ENCODE results near the gene CCDC27.
"Not testable (repeated sequence)": the region's sequence is repeated elsewhere in the genome, so short reads cannot be mapped to it uniquely, and the experiment has no call there.

Gene CCDC27

DNA sequence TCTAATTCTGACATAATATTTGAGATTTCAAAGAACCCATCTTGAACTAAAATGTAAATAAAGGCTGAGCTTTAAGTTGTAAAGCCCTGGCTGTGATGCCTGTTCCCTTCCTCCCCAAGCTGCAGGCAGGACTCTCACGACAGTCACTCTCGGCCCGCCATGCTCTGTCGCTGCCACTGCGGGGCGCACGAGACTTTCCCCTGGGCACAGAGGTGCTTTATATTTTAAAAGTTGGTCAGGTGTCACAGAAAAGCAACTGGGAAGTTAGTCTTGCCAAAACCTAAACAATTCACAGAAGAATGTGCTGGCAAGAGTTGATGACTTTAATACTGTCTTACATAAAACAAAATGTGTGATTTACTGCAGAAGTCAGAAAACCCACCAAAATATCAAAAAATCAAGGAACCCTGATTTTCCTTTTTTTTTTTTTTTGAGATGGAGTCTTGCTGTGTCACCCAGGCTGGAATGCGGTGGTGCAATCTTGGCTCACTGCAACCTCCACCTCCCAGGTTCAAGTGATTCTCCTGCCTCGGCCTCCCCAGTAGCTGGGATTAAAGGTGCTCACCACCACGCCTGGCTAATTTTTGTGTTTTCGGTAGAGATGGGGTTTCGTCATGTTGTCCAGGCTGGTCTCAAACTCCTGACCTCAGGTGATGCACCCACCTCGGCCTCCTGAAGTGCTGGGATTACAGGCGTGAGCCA is 33.4 kb downstream of the CCDC27 start:
- no peak overlapping the region for H3K27ac ChIP-seq
- H3K4me3 ChIP-seq = no peak overlapping the region

DNA sequence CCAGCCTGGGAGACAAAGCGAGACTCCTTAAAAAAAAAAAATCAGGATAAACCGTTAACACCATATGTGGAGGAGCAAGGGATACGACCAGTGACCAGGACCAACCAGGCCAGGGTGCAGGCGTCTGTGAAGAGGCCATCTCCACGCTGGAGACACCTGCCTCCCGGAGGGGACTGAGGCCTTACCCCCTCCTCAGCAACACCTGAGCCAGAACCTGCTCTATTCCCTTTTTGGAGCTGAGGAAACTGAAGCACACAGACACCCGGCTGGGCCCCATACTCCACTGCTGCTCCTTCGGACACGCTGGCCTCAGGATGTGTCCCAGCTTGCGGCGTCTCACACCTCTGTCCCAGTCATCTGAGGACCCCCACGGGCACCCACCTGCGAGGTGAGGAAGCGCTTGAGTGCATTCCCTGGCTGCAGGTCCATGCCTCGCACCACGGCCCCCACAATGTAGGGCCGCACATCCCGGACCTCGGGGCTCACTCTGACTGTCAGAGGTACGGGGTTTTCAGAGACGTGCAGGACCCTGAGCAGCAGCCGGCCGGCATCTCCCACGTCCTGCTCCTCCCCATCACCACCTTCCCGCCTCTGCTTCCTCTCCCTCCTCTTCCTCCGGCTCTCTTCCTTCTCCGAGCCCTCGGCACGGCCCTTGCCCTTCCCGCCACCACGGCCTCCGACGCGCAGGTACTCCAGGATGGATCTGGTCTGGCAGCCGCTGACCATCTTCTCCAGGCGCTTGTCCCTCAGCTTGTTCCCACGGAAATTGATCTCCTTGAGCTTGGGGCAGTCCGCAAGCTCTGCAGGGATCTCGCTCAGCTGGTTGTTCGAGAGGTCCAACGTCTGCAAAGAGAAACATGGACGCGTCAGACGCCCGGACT is 34.5 kb downstream of the CCDC27 start:
- Histone ChIP-seq H3K27ac (no peak overlapping the region), H3K4me3 (no peak overlapping the region)

DNA sequence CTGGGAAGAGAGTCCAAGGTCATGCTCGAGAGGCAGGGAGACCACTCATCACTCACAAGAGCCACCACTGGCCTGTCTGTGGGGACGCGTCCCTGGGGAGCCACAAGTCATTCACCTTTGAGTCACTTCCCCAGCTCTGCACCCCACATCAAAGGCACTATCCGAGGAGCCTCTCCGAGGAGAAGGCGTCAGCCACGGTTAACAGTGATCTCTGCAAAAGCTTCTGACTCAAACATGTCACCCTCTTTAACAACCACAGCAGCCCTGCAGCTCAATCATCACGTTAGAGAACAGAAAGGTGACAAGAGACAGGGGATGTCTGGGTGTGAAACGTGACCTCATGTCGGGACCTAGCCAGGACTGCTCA is 35.1 kb downstream of the CCDC27 start:
- no peak overlapping the region for H3K4me3 ChIP-seq
- H3K27ac ChIP-seq = no peak overlapping the region

DNA sequence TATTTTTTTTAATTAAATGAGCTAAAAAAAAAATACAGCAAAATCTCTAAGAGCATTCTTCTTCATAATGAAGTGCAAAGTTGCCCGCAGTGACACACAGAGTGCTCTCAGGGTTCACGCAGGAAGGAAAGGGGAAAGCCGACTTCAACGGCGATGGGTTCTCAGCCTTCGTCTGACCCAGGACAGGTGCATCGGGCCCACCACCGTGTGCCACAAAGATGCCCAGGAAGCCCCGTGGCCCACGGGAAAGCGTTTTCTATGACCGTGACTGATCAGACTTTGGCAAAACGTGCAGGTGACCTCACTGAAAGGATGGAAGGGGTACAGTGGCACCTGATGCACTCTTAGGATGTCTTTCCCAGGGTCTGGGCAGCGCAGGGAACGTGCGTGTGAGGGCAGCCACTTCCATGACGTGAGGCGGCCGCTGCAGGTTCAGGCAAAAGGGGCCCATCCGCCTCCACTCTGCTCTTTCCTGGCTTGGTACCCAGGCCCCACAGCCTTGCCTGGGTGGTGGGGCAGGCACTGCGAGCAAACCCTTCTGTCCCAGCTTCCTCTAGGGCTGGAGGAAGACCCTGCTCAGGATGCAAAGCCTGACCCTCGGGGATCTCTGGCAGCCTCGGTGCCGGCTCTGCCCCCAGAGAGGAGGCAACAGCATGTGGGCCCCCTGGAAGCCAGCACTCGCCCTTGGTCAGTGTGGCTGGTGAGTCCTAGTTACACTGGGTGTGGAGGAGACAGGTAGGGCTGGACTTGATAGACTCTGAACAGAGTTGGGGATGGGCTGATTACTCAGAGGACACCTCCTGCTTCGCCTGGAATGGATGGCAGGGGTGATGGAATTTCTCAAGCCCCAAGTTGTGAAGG is 35.7 kb downstream of the CCDC27 start:
- H3K27ac ChIP-seq = peak overlapping the region in 2 of 21 experiments; percentile 29 to 37
- no peak overlapping the region for H3K4me3 ChIP-seq

DNA sequence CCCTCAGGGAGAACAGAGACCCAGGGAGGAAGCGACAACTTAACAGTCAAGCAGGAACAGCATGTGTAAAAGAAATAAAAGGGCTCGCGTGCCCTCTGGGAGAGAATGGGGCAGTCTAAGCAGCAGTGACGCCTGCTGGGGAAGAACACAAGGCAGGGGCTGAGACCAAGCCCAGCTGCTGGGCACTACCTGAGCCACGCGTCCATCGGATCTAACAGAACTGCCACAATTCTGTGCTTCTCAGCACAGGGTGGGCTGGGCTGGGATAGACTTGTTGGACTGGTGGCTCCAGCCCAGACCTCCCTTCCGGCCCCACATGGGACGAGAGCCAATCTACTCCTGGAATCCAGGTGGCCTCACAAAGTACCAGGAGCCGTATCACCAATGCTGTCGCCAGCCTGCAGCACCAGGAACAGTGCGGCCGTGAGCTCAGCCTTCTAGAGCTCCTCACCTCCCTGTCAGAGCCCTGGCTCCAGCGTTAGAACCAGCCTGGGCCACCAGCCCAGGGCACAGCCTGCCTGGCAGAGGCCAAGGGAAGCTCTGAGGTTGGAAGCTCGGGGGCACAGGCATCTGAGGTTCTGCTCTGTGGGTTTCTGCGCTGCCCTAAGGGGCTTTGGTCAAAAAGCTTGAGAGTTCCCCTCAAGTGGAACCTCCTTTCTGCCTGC is 36.6 kb downstream of the CCDC27 start:
- no peak overlapping the region for H3K27ac ChIP-seq
- no peak overlapping the region for H3K4me3 ChIP-seq

DNA sequence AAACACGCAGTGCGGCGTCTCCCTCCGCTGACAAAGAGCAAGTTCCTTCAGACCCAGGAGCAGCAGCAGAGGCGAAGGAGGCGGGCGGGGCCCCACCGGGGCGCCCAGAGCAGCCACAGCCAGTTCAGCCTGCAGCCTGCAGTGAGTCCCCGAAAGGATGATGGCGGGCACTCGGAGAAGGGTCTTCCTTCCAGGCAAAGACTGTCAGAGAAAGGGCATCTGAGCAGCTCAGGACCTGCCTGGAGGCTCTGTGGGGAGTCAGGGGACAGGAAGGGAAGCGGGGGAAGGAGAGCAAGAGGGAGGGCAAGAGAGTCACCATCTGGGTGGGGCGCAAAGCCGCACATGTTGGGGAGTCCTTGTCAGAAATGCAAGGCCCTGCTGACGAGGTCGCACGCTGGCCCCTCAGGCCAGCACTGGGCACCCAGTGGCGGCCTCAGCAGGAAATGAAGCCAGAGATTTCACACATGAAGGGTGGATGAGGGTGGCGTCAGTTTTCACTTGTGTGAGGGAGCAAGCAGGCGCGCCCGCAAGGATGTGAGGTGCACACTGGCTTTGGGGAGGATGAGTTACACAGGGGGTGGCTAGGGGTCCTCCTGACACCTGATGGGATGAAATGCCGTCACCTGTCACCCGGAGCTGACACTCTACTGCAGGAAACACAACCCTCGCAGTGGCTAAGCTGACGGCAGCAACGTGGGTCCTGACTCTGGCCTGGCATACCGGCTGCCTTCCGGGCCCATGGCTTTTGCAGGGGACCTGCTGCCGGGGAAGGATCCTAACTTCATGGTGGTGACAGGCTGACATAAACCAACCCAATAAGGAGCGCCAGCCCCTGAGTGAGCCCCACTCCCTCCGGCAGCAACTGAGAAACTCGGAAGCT is 37.4 kb downstream of the CCDC27 start:
- no peak overlapping the region for H3K4me3 ChIP-seq
- peak overlapping the region in 1 of 21 experiments; percentile 8 for H3K27ac ChIP-seq

DNA sequence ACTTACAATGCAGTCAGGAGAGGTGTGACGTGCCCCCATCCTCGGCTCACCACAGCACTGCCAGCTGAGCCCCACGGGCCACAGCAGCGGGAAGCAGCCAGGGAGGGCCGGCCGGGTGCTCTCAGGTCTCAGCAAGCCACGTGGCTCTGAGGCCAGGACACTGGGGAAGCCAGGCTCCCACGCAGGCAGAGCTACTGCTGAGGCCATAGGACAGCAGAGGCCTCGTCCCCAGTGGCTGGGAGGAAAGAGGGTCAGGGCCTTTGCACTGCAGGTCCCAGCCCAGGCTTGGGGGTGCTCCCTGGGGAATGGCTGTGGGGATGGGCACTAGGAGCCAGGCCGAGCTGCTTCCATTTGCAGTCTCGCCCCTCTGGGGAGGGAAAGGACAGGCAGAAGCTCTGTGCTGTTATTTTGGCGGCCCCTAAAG is 38.3 kb downstream of the CCDC27 start:
- no peak overlapping the region for H3K4me3 ChIP-seq
- H3K27ac ChIP-seq = no peak overlapping the region

DNA sequence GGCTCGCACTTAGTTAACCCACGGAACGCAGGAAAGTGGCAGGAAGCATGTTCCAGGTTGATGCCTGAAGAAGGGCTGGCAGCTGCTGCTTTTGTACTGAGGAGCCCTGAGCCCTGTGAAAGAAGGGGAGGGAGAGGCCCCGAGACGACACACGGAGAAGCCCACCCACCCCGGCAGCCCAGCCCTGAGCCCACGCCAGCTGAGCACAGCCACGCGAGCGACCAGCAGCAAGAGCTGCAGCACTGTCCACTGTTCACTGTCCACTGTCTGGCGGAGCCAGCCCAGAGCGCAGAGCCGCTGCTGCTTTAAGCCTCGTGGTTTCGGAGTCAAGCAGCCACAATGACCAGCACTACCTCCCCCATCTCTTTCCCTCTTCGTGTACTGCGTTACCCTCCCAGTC is 38.7 kb downstream of the CCDC27 start:
- Histone ChIP-seq H3K27ac (no peak overlapping the region), H3K4me3 (no peak overlapping the region)

DNA sequence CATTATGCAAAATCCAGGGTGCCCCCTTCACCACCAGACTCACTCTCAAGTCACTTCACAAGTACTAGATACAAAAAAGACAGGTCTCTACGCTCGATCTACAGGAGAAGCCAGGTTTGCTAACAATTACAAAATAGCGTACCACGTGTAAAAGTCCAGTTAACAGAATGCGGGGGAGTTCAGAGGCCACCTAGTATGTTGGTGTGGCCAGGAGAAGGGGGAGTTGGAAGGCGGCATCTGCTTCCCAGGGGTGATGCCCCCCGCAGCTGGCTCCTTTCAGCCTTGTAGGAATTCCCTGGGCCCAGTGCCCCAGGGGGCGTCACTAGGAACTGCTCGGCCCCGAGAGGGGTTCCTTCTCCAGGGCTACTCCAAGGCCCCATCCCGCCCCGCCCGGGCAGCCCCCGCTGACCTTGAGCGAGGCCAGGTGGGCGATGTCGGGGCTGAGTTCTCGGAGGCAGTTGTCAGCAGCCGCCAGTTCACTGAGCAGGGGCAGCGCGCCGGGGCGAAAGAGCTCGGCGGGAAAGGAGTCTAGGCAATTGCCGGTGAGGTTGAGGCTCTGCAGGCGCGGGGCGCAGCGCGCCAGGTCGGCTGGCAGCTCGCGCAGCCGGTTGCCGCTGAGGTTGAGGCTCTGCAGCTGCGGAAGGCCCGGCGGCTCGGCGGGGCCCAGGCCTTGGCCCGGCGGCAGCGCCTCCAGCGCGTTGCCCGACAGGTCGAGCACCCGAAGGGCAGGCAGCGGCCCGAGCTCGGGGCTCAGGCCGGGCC is 43.4 kb downstream of the CCDC27 start:
- peak overlapping the region; percentile 46 to 99 (median 86) for H3K4me3 ChIP-seq
- peak overlapping the region in 20 of 21 experiments; percentile 60 to 85 (median 78) for H3K27ac ChIP-seq

DNA sequence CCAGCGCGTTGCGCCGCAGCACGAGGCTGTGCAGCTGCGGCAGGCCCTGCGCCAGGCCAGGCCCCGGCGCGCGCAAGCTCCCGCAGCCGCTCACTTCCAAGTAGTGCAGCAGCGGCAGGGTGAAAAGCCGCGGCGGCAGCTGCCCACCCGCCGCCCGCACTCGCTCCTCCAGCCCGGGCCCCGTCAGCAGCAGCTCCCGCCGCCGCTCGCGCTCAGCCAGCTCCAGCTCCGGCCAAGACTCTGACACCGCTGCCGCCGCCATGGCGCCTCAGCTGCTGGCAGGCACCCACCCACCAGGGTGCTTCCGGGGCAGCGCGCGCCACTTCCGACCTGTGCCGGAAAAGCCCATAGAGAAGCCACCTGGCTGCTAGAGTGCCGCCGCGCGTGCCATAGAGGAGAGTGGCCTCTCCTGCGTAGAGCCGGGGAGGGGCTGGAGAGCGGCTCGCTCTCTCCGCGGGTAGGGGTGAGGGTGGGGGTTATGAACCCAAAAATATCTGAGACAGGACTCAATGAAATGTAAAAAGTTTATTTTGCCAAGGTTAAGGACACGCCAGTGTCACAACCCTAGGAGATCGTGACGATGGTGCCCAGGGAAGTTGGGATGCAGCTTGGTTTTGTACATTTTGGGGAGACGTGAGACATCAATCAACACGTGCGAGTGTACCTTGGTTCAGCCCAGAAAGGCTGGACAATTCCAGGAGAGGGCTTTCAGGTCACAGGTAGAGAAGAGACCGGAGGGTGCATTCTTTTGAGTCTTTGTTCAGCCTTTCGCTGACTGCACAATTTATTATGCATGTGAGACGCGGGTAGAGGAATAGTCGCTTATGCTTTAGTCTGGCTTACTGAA is 44.2 kb downstream of the CCDC27 start, which contains the start of gene LRRC47:
Gene LRRC47 (minus strand): TSS at position 284 of the 847 bp plus-strand sequence. CDS start 22 bp downstream, at position 262.
- Histone ChIP-seq H3K27ac (peak within 1 kb of the TSS in 20 of 21 experiments; percentile 60 to 85 (median 78)), H3K4me3 (peak within 1 kb of the TSS; percentile 46 to 99 (median 86))

DNA sequence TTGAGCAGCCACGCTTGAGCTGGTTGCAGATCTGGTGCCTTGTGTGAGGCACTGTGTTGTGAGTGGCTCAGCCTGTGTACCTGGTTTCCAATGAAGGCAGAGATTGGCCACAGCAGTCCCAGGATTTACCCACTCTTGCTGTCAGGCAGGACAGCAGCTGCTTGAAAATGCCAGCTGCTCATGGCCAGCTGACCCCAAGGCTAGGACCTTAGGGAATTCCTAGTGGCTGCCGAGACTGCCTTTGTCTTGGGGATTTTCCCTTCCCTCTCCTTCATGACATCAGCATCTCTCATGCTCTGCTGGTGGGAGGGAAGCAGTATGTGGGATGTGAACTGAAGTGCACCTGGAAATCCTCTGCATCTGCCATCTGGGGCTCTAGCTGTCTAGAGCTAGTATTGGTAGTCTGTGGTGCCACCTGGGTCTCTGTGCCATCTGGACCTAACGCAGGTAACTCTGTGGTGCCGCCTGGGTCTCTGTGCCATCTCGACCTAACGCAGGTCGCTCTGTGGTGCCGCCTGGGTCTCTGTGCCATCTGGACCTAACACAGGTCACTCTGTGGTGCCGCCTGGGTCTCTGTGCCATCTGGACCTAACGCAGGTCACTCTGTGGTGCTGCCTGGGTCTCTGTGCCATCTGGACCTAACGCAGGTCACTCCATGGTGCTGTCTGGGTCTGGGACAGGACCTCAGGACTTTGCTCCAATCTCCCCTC is 47.9 kb downstream of the CCDC27 start:
- H3K4me3 ChIP-seq = no peak overlapping the region
- H3K27ac ChIP-seq = no peak overlapping the region

DNA sequence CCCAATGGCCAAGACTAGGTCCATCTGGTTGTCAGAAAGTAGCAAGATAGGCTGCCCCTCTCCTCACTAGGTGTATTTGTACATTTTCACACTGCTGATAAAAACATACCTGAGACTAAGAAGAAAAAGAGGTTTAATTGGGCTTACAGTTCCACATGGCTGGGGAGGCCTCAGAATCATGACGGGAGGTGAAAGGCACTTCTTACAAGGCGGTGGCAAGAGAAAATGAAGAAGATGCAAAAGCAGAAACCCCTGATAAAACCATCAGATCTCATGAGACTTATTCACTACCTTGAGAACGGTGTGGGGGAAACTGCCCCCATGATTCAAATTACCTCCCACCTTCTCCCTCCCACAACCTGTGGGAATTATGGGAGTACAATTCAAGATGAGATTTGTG is 48.5 kb downstream of the CCDC27 start:
- not testable (repeated sequence) for H3K27ac ChIP-seq, H3K4me3 ChIP-seq

DNA sequence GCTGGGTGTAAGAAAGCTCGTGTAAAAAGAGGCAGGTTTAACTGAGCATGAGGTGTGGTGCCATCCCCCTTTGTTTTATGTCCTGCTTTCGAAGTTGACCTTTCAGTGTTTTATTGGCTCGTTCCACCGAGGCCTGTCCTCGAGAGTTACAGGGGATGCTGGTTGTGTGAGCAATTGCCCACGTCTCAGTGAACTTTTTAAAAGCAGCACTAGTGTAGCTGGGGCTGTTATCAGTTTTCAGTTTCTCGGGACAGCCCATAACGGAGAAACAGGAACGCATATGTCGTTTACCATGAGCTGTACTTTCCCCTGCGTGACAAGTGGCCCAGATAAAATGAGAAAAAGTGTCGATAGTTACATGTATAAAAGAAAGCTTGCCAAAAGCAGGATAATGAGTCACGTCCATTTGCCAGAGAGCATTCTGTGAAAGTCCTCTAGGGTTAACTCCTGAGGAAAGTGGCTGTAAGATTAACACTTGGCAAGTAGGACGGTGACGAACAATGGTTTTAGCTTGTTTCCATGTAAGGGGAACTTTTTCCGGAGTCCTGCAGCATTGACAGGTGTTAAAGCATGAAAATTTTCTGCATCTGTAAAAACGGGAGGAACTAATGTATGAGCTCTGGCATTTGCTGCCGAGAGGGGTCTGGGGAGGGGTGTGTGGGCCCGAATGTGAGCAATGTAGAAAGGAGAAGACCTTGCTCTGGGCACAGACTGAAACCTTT is 51.8 kb downstream of the CCDC27 start:
- Histone ChIP-seq H3K4me3 (no peak overlapping the region), H3K27ac (no peak overlapping the region)

DNA sequence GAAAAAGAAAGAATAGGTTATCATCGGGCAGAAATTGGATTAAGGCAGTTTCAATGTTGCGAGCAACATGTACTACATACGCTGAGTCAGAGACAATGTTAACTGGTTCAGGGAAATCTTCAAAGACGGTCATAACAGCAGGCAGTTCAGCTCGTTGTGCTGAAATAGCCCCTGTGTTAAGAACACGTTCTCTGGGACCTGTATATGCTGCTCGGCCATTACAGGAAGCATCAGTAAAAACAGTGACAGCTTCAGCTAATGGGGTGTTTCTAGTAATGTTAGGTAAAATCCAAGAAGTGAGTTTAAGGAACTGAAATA is 52.3 kb downstream of the CCDC27 start:
- H3K27ac ChIP-seq, H3K4me3 ChIP-seq: not testable (repeated sequence)

DNA sequence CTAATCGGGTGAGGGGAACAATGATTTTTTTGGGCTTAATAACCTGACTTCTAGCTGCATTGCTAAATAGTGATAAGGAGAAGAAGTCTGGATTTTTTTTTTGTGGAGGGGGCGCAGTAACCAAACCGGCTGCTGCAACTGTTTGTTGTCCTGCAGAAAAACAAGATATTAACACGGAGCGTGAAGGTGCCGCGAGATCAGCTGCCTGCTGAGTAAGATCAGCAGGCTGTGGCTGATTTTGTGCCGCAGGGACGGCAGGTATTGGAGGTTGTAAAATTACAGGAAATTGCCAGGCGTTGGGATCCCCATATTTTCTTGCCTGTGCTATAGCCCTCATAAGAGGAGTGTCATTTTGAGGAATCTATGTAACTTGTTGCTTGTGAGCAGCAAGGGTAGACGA is 52.8 kb downstream of the CCDC27 start:
- Histone ChIP-seq H3K4me3 (no peak overlapping the region), H3K27ac (no peak overlapping the region)

DNA sequence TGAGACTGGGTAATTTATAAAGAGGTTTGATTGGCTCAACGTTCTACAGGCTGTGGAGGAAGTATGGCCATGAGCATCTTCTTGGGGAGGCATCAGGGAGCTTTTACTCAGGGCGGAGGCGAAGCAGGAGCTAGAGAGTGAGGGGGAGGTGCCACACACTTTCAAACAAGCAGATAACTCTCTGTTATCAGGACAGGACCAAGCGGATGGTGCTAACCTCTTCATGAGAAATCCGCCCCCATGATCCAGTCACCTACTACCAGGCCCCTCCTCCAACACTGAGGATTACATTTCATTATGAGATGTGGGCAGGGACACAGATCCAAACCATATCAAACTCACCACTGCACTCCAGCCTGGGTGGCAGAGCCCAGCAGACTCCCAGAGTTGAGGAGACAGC is 55.5 kb downstream of the CCDC27 start:
- no peak overlapping the region for H3K4me3 ChIP-seq
- H3K27ac ChIP-seq = no peak overlapping the region
